ENCODE data around the gene AKAP7.

DNA sequence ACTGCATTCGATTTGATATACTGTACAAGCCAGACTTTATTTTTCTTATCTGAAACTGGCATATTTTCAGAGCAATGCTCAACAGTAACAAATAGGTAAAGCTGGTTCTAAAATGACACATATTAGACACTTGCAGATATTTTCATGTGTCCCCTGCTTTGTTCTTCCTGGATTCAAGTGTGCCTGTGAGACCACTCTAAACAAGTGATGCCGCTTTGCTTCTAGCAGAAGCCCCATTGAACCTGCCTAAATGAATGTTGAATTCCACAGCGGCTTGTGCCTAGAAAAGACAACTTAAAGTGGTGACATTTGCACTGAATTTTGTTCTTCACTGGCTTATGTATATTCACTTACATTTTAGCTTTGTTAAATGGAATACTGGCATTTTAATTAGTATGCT is 115.7 kb downstream of the AKAP7 start:
- TF ChIP-seq, protein P1, sequence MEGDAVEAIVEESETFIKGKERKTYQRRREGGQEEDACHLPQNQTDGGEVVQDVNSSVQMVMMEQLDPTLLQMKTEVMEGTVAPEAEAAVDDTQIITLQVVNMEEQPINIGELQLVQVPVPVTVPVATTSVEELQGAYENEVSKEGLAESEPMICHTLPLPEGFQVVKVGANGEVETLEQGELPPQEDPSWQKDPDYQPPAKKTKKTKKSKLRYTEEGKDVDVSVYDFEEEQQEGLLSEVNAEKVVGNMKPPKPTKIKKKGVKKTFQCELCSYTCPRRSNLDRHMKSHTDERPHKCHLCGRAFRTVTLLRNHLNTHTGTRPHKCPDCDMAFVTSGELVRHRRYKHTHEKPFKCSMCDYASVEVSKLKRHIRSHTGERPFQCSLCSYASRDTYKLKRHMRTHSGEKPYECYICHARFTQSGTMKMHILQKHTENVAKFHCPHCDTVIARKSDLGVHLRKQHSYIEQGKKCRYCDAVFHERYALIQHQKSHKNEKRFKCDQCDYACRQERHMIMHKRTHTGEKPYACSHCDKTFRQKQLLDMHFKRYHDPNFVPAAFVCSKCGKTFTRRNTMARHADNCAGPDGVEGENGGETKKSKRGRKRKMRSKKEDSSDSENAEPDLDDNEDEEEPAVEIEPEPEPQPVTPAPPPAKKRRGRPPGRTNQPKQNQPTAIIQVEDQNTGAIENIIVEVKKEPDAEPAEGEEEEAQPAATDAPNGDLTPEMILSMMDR (IDR thresholded peaks at IDR 0.05; ENCODE audit: low read length) = no peak
- TF ChIP-seq EZH2phosphoT487 (IDR thresholded peaks at IDR 0.05; ENCODE audit: low read length) = no peak
- no peak for TF ChIP-seq EZH2 (optimal IDR thresholded peaks at IDR 0.05; ENCODE audit: low read depth, low read length)

All from MM.1S (cell line).